DMS 273 treated with DMSO at 0.1 percent for 48 hours (cell line): ENCODE measurements around the gene DCAF5.
"Not testable (repeated sequence)": the region's sequence is repeated elsewhere in the genome, so short reads cannot be mapped to it uniquely, and the experiment has no call there.

Experiments
- DNase-seq: peaks from one replicate; lab custom pipeline; 2025; lab: John Stamatoyannopoulos, UW

The DCAF5 gene

DNA sequence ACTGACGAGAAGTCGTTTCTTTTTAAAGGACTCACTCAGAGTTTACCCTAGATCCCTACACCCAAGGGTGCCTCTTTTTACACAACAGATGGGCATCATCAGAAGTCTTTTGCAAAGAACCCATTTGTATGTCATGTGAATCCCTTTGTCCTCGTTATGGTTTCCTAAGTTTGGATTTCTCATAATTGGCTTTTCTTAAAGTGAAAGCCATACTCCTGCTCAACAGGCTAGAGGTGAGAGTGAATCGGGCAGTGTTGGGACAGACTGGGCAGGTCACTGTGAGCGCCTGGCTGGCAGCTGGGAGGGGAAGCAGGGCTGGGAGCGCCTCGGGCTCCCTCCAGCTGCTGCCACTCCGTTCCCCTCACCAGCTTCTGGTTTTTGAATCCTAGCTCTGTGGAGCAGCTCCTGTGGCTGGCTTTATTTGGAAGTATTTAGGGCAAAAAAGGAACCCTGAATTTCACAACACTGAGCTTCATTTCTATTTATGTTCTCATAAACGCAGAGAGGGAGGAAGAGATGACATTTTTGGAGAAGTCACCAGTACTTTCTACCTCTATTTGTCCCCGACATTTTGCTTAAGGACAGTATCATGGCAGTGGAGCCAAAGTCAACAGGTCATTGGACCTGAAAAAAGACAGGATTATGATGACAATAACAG is 110.0 kb downstream of the DCAF5 start:
- DNase-seq, result no peak

GRCh38 chr14:69042299-69042698 is 110.6 kb downstream of the DCAF5 start:
- DNase-seq, result no peak

DNA sequence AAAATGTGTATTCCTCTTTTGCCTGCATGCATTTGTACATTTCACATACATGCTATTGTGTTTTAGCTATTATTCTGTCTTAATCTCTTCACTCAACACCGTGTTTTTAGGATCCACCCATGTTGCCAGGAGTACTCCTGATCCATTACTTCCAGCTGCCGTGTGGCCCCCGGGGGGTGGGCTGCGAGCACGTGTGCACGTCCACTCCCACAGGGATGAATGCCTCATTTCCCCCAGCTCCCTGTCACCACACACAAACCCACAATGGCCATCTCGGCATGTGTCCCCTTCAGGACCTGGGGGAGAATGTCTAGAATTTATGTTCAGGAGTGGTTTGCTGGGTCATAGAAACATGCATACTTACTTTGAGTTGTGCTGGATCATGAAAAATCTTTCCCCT is 111.1 kb downstream of the DCAF5 start:
- DNase-seq, result no peak

GRCh38 chr14:69040353-69040752 is 112.6 kb downstream of the DCAF5 start:
- DNase-seq, result no peak

GRCh38 chr14:69039288-69039628 is 113.7 kb downstream of the DCAF5 start:
- no peak for DNase-seq

DNA sequence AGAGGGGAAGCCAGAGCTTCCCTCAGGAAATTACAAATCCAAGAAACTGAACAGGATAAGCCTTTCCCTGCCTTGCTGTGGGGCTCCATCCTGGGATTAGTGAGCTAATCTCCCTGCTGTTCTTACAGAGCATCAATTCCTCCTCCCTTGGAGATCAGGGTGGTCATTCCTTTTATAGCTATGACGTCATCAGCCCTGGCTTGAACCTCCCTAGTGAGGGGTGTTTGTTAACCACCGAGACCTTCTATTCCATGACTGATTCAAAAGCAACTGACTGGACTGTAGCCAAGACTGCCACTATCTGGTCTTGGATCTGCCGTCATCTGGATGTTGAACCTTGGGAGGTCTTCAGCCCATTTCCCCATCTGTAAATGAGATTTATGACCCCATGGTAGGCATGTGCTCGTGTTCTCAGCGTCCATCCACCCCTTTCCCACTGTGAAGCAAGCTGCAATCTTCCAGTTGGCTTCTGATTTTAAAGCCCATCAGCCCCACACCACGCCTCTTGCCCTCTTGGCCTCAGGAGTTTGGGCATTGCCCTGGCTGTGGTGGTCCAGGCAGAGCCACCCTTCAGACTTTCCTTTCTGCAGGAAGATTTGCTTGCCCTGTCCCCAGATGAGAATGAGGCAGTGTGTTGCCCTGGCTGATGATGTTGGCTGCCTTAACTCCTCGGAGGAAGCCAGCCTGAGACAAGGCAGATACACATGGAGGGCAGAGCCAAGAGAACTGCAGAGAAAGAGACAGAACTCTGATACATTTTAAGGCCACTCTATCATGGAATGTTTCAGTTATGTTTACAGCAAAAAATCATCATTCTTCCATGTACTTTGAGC is 114.2 kb downstream of the DCAF5 start:
- DNase-seq, result peak; percentile 34

GRCh38 chr14:69037790-69038454 is 115.0 kb downstream of the DCAF5 start:
- DNase-seq, result no peak

DNA sequence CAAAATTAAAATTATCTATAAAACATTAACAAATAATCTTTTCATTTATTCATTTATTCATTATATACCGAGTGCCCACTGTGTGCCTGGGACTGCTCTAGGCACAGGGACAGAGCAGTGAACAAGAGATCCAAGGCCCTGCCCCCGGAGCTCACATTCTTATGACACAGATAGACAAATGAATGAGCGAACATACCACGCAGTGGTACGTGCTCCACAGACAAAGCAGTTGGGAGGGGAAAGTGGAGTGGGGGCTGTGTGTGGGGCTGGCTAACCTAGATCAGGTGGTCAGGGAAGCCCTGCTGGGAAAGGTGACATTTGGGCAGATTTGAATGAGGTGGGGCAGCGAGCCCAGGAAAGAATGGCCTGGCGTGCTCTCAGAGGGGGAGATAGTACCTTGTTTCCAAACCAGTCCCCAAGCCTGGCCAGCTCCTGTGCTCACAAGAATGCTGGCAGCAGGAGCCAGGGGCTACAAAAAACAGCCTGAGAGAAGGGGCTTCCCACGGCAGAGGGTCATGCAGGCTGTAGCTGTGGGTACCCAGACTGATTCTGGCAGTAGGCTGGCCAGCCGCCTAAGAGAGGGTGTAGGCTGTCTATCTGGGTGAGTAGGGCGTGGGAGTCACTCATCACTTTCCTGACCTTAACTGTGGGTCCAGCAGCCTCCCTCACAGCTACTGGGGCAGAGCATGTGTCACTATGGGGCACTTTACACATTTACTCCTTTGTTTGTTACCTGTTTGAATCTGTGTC is 116.0 kb downstream of the DCAF5 start:
- no peak for DNase-seq

DNA sequence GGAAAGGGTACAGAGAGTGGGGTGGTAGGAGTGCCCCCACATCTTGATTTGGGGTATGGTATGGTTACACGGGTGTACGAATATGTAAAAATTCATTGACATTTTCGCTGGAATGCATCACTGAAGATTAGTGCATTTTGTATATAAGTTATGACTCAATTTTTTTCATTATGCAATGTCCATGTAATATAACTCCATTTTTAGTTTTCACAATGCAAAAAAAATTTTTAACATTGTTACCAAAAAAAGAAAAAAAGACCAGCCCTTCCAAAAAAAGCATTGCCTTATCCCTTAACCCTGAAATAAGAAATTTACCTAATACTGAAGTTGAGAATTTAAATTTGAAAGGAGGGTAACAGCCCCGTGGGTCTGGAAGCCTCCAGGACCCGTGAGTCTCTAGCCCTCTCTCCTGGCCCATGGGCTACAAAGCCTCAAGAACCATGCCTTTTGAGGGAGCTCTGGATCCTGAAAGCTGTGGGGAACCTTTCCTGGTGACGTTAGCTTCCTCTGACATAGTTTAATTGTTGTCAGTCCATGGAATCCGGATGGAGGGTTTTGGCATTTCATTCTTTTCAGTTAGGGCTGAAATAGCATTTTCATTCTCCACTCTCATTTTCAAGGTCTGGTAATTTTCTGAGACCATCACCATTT is 118.2 kb downstream of the DCAF5 start:
- no peak for DNase-seq

DNA sequence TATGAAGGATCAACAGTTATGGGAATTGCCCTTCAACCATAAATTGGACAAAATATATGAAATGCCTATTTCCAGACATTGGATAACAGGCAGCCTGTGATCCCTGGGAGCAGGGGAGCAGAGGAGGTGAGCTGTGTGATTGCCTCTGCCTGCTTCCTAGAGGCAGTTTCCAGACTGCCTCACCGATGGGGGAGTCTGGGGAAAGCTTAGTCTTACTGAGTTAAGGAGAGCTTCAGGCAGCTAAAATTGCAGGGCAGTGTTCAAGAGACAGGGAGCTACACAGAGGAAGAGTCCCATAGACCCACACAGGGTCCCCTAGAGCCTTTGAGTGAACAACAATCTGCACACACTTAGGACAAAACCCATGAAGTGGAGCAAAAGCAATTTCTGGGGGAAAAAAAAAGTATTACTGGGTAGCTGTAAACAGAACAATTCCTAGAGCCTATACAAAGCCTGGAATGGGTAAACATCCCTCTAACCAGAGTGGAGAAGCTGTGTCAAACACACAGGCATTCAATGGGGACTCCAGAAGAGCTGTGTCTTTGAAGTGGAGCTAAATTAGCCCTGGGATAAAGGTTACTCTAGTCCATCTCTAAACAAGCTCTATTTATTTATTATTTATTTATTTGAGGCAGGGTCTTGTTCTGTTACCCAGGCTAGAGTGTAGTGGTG is 125.5 kb downstream of the DCAF5 start:
- DNase-seq, result no peak

DNA sequence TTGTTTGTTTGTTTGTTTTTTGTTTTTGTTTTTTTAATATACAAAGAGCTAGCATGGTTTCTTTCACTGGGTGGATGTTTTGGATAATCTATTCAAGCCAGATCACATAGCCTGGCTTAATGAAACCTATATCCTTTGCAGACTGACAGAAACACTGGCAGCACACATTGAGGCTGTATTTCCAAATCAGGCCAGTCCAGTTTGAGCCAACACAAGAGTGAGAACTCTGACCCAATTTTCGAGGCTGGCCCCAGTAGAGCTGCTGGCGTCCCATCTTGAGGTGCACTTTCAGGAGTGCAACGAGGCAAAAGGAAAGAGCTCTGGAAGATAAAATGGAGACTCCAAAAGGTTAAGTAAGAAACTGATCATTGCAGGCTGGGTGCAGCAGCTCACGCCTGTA is 129.9 kb downstream of the DCAF5 start:
- DNase-seq, result no peak

- DNase-seq, result not testable (repeated sequence)
Measured at GRCh38 chr14:69022093-69022492, 130.8 kb downstream of the DCAF5 start.

- DNase-seq, result no peak
Measured at GRCh38 chr14:69017706-69018105, 135.2 kb downstream of the DCAF5 start.

DNA sequence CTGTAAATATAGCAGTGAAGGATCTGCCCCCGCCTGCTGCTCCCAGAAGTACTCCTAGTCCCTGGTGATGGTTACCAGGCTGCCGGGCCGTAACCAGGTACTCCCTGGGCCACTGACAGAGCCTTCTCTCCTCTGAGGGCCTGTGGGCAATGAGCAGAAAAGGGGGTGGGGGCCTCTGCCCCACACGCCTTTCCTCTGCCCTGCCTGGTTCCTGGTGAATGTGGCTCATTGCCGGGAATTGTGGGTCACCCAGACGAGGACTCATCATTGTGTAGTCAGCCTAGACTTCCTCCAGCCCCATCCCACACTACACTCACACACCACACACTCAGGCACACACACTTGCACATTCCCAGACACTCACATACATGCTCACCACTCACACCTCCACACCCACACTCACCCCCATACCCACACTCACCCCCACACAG is 138.1 kb downstream of the DCAF5 start:
- no peak for DNase-seq

DNA sequence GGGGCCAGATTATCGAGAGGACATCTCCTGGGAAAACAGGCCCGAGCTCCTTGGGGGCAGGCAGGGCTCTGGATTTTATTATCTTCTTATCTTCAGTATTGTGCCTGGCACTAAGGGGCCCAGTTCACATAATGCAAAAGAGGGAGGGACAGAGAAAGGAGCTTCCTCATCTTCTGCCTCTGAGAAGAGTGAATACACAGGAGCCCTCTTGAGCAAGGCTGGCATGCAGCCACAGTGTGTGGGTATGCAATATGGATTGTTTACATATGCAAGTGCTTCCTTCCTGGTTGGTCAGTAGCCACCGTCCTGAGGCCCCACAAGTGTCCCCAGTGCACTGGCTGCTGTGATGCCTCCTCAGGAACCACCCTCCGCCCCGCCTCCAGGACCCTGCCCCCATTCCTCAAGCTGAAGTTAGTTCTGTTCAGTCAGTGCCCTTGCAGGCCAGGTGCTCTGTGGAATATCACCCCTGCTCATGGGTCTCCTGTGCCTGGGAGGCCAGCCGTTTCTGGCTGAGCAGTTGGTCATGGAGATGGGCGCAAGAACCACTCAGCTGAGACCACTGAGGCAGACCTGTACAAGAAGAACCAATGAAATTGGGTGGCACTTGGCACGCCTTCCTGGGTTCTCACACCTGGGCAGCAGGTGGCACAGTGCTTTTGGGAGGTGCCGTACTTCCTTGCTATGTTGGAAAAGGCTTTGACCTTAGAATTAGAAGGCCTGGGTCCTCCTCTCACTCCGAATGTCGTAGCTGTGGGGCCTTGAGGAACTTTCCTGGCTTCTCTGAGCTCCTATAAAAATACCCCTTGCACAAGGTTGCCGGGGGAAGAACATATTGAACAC is 138.8 kb downstream of the DCAF5 start:
- DNase-seq, result no peak

DNA sequence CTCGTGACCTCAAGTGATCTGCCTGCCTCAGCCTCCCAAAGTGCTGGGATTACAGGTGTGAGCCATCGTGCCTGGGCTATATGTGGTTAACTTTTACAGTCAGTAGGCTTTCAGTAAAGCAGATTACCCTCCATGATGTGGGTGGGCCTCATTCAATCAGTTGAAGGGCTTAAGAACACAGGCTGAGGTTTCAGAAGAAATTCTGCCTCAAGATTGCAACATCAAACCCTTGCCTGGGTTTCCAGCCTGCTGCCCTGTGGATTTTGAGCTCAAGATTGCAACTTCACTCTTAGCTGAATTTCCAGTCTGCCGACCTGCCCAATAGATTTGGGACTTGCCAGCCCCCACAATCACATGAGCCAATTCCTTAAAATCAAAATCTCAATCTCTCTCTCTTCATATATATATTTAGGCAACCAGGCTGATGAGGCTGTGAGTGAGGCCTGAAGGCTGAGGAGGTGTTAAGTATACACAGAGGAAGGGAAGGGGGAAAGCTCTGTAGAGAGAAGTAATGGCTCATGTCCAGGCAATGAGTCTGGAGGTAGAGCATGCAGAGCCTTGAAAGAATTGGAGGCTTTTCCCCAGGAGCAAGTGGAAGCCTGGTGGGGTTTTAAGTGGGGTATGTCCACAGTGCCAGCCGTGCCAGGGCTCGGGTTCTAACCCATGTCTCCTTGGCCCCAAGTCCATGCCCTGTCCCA is 140.5 kb downstream of the DCAF5 start:
- DNase-seq, result no peak

DNA sequence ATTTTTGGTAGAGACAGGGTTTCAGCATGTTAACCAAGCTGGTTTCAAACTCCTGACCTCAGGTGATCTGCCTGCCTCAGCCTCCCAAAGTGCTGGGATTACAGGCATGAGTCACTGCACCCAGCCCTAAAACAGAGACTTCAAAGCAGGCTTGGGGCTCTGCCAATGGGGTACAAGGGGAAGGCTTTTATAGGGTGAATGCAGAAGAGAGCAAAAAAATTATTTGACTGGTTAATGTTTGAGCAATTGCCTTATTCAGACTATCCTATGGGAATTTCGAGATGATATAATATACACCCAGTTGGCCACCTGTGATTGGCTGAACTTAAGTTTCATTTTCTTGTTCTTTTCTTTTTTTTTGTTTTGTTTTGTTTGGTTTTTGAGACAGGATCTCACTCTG is 142.3 kb downstream of the DCAF5 start:
- no peak for DNase-seq

DNA sequence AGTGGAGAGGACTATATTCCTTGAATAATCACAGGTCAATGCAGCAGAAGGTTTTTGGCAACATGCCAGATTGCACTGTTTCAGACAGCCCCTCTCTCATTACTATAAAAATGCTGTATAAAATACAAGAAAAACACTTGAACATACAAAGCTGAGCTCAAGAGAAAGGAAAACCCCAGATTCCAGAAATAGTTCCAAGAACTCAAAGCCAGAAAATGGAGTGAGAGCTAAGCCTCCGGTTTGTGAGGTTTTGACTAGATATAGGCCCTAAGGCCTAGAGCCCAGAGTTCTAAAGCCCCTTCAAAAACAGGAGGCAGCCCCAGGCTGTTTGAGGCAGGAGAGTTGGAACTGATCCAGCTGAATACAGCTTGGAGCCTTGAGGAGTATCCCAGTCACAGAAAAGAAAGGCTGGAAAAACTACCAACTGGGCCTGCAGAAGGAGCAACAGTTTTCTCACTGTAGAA is 144.5 kb downstream of the DCAF5 start:
- no peak for DNase-seq

DNA sequence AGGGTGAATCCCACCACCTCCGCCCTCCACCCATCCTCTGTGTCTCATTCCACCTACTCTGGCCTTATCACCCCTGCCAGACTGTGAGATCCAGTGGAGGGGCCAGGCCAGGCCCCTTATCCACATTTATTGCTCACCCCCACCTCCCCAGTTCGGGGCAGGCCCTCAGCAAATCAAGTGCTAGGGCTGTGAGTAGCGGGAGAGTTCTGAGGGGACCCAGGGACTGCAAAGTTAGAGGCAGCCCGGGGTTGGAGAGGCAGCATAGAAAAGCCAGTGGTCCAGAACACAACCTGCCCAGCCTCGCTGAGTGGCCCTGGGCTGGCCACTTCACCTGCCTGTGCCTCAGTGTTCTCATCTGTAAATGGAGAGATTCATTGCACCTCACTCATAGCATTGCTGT is 146.6 kb downstream of the DCAF5 start:
- DNase-seq, result no peak
